HEK293 (cell line): ENCODE measurements around the gene ATP8B1.

Experiments
- CTCF ChIA-PET: fragments of 350-600 bp; formaldehyde crosslinking; extraction: SDS; loops from one replicate; lab custom pipeline; 2021; ENCODE audit warnings: antibody characterized with exemption; lab: Yijun Ruan, JAX
- POLR2A ChIA-PET: fragments of 300-600 bp; formaldehyde crosslinking; extraction: SDS; loops from one replicate; lab custom pipeline; 2020; ENCODE audit warnings: antibody characterized with exemption, inconsistent platforms; lab: Yijun Ruan, JAX
- H3K27ac ChIP-seq: fragments of 200-500 bp; sonication (Bioruptor generic); 2 replicates; pipeline ENCODE4 v1.5.1; 2014; ENCODE audit warnings: low read depth, low read length, control low read depth, inconsistent platforms; ENCODE audit errors: extremely low read depth
- H3K36me3 ChIP-seq, 2 experiments: fragments of 200-500 bp in 1 of 2; sonication (Bioruptor generic) in 1 of 2; 1 replicate in 1 of 2; 2 replicates in 1 of 2; pipeline ENCODE4 v1.5.1; 2014 to 2017; ENCODE audit warnings: inconsistent platforms in 2 of 2, low read length in 2 of 2; ENCODE audit not compliant: control insufficient read depth in 2 of 2, insufficient read depth in 1 of 2
- H3K4me1 ChIP-seq: fragments of 200-500 bp; sonication (Bioruptor generic); 2 replicates; pipeline ENCODE4 v1.5.1; 2014; ENCODE audit warnings: mild to moderate bottlenecking, low read length, inconsistent platforms; ENCODE audit not compliant: control insufficient read depth, insufficient read depth
- H3K4me3 ChIP-seq: 2 replicates; pipeline ENCODE4 v1.5.1; 2011; ENCODE audit warnings: low read depth, mild to moderate bottlenecking, control low read depth, low read length, moderate library complexity
- H3K9me3 ChIP-seq: fragments of 200-500 bp; sonication (Bioruptor generic); 2 replicates; pipeline ENCODE4 v1.5.1; 2014; ENCODE audit warnings: low read depth, low read length, inconsistent platforms; ENCODE audit not compliant: control insufficient read depth, insufficient read depth
- BCL6B ChIP-seq: fragments of 450-650 bp; formaldehyde crosslinking; IDR thresholded peaks from 2 replicates; pipeline ENCODE4 v1.5.1; 2017; ENCODE audit warnings: missing biosample characterization, missing genetic modification characterization
- ELK4 ChIP-seq: IDR thresholded peaks from 2 replicates; pipeline ENCODE4 v1.6.1; 2011; ENCODE audit warnings: mild to moderate bottlenecking, low read depth, low read length, borderline replicate concordance
- GLI2 ChIP-seq: fragments of 450-650 bp; formaldehyde crosslinking; IDR thresholded peaks from 2 replicates; pipeline ENCODE4; 2017; ENCODE audit warnings: missing biosample characterization, missing genetic modification characterization, low read depth, borderline replicate concordance
- KLF8 ChIP-seq: fragments of 450-650 bp; formaldehyde crosslinking; IDR thresholded peaks from 2 replicates; pipeline ENCODE4 v1.5.1; 2016; ENCODE audit warnings: missing biosample characterization, missing genetic modification characterization
- MZF1 ChIP-seq: fragments of 450-650 bp; formaldehyde crosslinking; IDR thresholded peaks from 2 replicates; pipeline ENCODE4 v1.5.1; 2017; ENCODE audit warnings: missing biosample characterization, missing genetic modification characterization, borderline replicate concordance
- OSR2 ChIP-seq: fragments of 450-650 bp; formaldehyde crosslinking; IDR thresholded peaks from 2 replicates; pipeline ENCODE4 v1.5.1; 2016; ENCODE audit warnings: missing biosample characterization, missing genetic modification characterization
- REST ChIP-seq: fragments of 450-650 bp; formaldehyde crosslinking; IDR thresholded peaks from 2 replicates; pipeline ENCODE4 v1.5.1; 2016; ENCODE audit warnings: missing biosample characterization, missing genetic modification characterization
- SCRT1 ChIP-seq: fragments of 450-650 bp; formaldehyde crosslinking; IDR thresholded peaks from 2 replicates; pipeline ENCODE4 v1.5.1; 2016; ENCODE audit warnings: missing biosample characterization, missing genetic modification characterization, borderline replicate concordance
- SP7 ChIP-seq: fragments of 450-650 bp; formaldehyde crosslinking; IDR thresholded peaks from 2 replicates; pipeline ENCODE4 v1.5.1; 2016; ENCODE audit warnings: missing biosample characterization, missing genetic modification characterization
- ZBTB44 ChIP-seq: fragments of 450-650 bp; IDR thresholded peaks from 2 replicates; pipeline ENCODE4 v1.5.1; 2018; ENCODE audit warnings: missing biosample characterization, mild to moderate bottlenecking, missing genetic modification characterization
- ZNF16 ChIP-seq: fragments of 450-650 bp; formaldehyde crosslinking; IDR thresholded peaks from 2 replicates; pipeline ENCODE4 v1.5.1; 2016; ENCODE audit warnings: low read depth, missing biosample characterization, missing genetic modification characterization
- ZNF211 ChIP-seq: fragments of 450-650 bp; formaldehyde crosslinking; IDR thresholded peaks from 2 replicates; pipeline ENCODE4 v1.5.1; 2016; ENCODE audit warnings: low read depth, missing biosample characterization, missing genetic modification characterization
- ZNF239 ChIP-seq: fragments of 450-650 bp; formaldehyde crosslinking; IDR thresholded peaks from 2 replicates; pipeline ENCODE4 v1.5.1; 2016; ENCODE audit warnings: missing biosample characterization, missing genetic modification characterization
- ZNF341 ChIP-seq: fragments of 450-650 bp; formaldehyde crosslinking; IDR thresholded peaks from 2 replicates; pipeline ENCODE4; 2016; ENCODE audit warnings: low read depth, missing biosample characterization, missing genetic modification characterization
- ZNF366 ChIP-seq: fragments of 450-650 bp; formaldehyde crosslinking; conservative IDR thresholded peaks from 2 replicates; pipeline ENCODE4 v1.5.1; 2016; ENCODE audit warnings: missing biosample characterization, missing genetic modification characterization
- ZNF48 ChIP-seq: fragments of 450-650 bp; formaldehyde crosslinking; IDR thresholded peaks from 2 replicates; pipeline ENCODE4 v1.5.1; 2016; ENCODE audit warnings: missing biosample characterization, missing genetic modification characterization
- ZNF488 ChIP-seq: fragments of 450-650 bp; formaldehyde crosslinking; IDR thresholded peaks from 2 replicates; pipeline ENCODE4 v1.5.1; 2016; ENCODE audit warnings: missing biosample characterization, missing genetic modification characterization
- ZNF501 ChIP-seq: fragments of 450-650 bp; formaldehyde crosslinking; IDR thresholded peaks from 2 replicates; pipeline ENCODE4 v1.5.1; 2016; ENCODE audit warnings: missing biosample characterization, missing genetic modification characterization
- ZNF580 ChIP-seq: fragments of 450-650 bp; formaldehyde crosslinking; IDR thresholded peaks from 2 replicates; pipeline ENCODE4 v1.5.1; 2016; ENCODE audit warnings: missing biosample characterization, missing genetic modification characterization
- ZNF639 ChIP-seq: fragments of 450-650 bp; formaldehyde crosslinking; IDR thresholded peaks from 2 replicates; pipeline ENCODE4 v1.5.1; 2016; ENCODE audit warnings: missing biosample characterization, missing genetic modification characterization

Gene ATP8B1

GRCh38 chr18:57716549-57716948, 86.6 kb downstream of the ATP8B1 start:
- Histone ChIP-seq H3K4me1 (no peaks in the 10 kb centered on the region), H3K27ac (no peak overlapping the region)
- 0 out of 2 replicates have a peak, but pooled peaks have one; percentile 60 for TF ChIP-seq REST
- no peak for TF ChIP-seq ZNF211 (tag by site-specific recombination)
- TF ChIP-seq, all 188 proteins: peak for 1
- ChIA-PET POLR2A (no interaction called here), CTCF (no interaction called here)
- Histone ChIP-seq H3K9me3 (no peaks in the 10 kb centered on the region), H3K4me3 (no peak overlapping the region), H3K36me3 (no peaks in the 10 kb centered on the region)

- POLR2A ChIA-PET: no interaction called here
- no peak for TF ChIP-seq ZNF639 (tag by site-specific recombination)
- no peak for TF ChIP-seq ZNF501
- no peak for TF ChIP-seq ZNF580
- no peak for TF ChIP-seq ZNF239 (tag by site-specific recombination)
- no peak for TF ChIP-seq SCRT1 (tag by site-specific recombination)
- no peak for TF ChIP-seq GLI2 (tag by site-specific recombination)
- no peak for TF ChIP-seq ZNF366 (tag by site-specific recombination)
- no peak for TF ChIP-seq ZNF48 (tag by site-specific recombination)
- no peak for TF ChIP-seq ZNF211 (tag by site-specific recombination)
- no peak for TF ChIP-seq ZBTB44 (tag by site-specific recombination)
- TF ChIP-seq, all 188 proteins: peak for 0
- H3K4me3 ChIP-seq: no peak overlapping the region
- no peaks in the 10 kb centered on the region for H3K36me3 ChIP-seq
- H3K9me3 ChIP-seq: no peaks in the 10 kb centered on the region
- H3K27ac ChIP-seq: no peak overlapping the region
- H3K4me1 ChIP-seq: no peaks in the 10 kb centered on the region
- CTCF ChIA-PET: interaction anchor here (0.6 kb wide), 1 partner anchor 81 kb away, joined by 3 read pairs; no protein-coding TSS in a partner anchor
Observed at GRCh38 chr18:57715671-57716070, 87.4 kb downstream of the ATP8B1 start.

GRCh38 chr18:57715073-57715472, 88.0 kb downstream of the ATP8B1 start:
- Histone ChIP-seq H3K4me1 (no peaks in the 10 kb centered on the region), H3K27ac (no peak overlapping the region), H3K36me3 (no peaks in the 10 kb centered on the region), H3K4me3 (no peak overlapping the region), H3K9me3 (no peaks in the 10 kb centered on the region)
- ChIA-PET POLR2A (no interaction called here), CTCF (interaction anchor here (0.7 kb wide), 1 partner anchor 45 kb away, joined by 3 read pairs; no protein-coding TSS in a partner anchor)
- TF ChIP-seq ZNF16 (tag by site-specific recombination) (no peak), KLF8 (tag by site-specific recombination) (no peak), SP7 (tag by site-specific recombination) (no peak), ZNF488 (tag by site-specific recombination) (no peak), ELK4 (no peak), ZNF341 (tag by site-specific recombination) (no peak), OSR2 (tag by site-specific recombination) (no peak), MZF1 (no peak), BCL6B (tag by site-specific recombination) (no peak)
